C4-2B (cell line): ENCODE results near the gene OBSL1.

ENCODE experiments used
- H3K27ac ChIP-seq: fragments of 450-650 bp; 2 replicates; pipeline ENCODE4 v1.5.1; 2017
- ZFX ChIP-seq: fragments of 450-650 bp; IDR thresholded peaks from 2 replicates; pipeline ENCODE4 v1.6.1; 2017
- TF ChIP-seq, protein P1 (sequence below): fragments of 450-650 bp; conservative IDR thresholded peaks from 2 replicates; pipeline ENCODE4 v1.5.1; 2017; ENCODE audit warnings: mild to moderate bottlenecking

The OBSL1 gene

DNA sequence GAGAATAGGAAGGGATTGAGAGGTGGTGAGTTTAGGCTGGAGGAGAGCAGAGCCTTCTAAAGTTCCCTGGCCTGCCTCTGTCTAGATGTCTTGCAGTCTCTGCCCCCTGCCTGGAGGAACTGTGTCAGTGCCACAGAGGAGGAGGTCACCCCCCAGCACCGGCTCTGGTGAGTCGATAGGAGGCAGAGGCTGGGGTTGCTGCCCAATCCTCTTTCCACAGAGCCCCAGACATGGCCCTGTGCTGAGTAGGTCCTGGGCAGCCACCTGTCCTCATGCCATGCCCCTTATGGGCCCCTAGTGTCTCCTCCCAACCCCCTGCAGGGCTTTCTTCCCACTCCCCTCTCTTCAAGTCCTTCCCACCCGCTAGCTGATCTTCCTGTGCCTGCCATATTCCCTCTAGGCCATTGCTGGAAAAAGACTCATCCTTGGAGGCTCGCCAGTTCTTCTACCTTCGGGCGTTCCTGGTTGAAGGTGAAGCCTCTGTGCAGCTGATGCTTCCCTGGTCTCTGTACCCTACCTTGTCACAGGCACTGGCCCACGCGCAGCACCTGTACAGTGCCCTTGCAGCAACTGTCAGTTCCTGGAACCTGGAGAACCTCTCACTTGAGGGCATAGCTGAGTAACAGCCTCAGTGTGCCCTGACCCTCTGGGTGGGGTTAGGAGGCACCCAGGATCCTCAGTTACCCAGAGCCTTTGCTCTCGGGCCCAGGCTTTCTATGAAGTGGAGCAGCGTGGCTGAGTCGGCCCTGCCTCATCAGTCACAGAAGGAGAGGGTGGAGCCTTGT, 42.9 kb upstream of the OBSL1 start:
- H3K27ac ChIP-seq, result no peak overlapping the region
- TF ChIP-seq, protein P1, sequence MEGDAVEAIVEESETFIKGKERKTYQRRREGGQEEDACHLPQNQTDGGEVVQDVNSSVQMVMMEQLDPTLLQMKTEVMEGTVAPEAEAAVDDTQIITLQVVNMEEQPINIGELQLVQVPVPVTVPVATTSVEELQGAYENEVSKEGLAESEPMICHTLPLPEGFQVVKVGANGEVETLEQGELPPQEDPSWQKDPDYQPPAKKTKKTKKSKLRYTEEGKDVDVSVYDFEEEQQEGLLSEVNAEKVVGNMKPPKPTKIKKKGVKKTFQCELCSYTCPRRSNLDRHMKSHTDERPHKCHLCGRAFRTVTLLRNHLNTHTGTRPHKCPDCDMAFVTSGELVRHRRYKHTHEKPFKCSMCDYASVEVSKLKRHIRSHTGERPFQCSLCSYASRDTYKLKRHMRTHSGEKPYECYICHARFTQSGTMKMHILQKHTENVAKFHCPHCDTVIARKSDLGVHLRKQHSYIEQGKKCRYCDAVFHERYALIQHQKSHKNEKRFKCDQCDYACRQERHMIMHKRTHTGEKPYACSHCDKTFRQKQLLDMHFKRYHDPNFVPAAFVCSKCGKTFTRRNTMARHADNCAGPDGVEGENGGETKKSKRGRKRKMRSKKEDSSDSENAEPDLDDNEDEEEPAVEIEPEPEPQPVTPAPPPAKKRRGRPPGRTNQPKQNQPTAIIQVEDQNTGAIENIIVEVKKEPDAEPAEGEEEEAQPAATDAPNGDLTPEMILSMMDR, result no peak
- no peak for TF ChIP-seq ZFX

DNA sequence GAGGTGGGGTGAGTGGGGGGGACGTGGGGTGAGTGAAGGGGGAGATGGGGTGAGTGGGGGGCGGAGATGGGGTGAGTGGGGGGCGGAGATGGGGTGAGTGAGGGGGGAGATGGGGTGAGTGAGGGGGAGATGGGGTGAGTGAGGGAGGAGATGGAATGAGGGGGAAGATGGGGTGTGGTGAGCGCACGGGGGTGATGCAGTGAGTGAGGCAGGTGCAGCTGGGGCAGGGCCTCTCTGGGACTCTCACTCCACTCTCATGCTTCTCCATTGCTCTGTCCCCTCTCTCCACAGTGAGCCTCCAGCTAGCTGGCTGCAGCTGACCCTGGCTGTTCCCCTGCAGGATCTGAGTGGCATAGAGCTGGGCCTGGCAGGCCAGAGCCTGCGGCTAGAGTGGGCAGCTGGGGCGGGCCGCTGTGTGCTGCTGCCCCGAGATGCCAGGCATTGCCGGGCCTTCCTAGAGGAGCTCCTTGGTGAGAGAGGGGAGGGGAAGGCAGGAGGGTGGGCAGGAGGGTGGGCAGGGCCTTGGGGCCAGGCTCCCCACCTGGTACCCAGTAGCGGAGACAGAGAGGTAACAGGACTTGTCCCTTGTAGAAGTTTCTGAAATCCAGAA, 42.2 kb upstream of the OBSL1 start:
- TF ChIP-seq ZFX, result no peak
- TF ChIP-seq, protein P1, result no peak

DNA sequence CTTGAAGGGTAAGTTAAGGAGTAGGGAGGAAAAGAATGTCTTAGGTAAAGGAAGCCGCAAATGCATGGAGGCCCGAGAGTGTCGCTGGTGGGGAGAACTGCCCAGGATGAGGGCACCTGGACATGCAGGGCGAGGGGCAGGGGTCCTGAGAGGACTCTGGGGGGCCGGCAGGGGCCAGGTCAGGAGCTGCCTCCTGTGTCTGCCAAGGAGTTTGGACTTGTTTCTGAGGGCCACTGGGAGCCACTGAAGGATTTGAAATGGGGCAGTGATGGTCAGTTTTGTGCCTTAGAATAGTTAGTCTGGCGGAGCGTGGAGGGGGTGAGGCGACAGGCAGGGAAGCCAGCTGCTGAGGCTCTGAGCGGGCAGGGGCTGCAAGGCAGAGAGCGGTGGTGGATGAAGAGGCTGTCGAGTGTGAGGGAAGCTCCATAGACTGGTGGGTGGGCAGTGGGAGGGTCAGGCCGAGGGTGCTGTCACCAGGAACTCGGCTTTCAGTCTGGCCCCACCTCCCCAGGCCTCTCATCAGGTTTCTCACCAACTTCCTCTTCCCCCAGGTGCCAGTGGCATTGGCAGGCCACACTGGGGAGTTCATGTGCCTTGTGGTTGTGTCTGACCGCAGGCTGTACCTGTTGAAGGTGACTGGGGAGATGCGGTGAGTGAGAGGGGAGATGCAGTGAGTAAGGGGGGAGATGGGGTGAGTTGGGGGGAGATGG, 41.4 kb upstream of the OBSL1 start:
- TF ChIP-seq, protein P1, result no peak
- TF ChIP-seq ZFX, result no peak

More for the DNA sequence above, 42.2 kb upstream of the OBSL1 start:
- H3K27ac ChIP-seq, result no peak overlapping the region

DNA sequence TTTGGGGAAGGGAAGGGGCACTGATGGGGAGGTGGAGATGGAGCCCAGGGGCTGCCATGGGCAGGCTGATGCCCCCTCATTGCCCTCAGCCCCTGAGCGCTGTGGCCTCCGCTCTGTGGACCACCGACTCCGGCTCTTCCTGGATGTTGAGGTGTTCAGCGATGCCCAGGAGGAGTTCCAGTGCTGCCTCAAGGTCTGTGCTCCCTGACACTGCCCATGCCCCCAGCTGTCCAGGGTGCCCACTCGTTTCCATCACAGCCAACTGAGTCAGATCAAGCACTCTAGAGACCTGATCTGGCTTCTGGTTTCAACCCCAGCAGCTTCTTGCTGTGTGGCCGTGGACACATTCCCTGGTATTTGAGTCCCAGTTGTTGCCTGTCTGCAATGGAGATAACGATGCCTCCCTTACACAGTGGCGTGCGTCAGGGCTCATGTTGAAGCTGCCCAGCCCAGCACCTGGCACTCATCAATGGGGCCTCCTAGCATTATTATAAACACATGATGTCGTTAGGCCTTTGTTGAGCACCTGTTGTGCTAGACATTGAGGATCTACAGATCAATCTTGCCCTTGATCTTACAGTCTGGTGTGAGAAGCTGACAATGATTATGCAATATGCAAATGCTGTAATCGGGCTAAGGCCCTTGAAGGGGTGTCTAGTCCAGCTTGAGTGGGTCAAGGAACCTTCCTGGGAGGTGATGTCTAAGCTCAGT, 40.7 kb upstream of the OBSL1 start:
- no peak for TF ChIP-seq ZFX
- TF ChIP-seq, protein P1, result no peak
- H3K27ac ChIP-seq, result no peak overlapping the region

More for the DNA sequence above, 41.4 kb upstream of the OBSL1 start:
- no peak overlapping the region for H3K27ac ChIP-seq

DNA sequence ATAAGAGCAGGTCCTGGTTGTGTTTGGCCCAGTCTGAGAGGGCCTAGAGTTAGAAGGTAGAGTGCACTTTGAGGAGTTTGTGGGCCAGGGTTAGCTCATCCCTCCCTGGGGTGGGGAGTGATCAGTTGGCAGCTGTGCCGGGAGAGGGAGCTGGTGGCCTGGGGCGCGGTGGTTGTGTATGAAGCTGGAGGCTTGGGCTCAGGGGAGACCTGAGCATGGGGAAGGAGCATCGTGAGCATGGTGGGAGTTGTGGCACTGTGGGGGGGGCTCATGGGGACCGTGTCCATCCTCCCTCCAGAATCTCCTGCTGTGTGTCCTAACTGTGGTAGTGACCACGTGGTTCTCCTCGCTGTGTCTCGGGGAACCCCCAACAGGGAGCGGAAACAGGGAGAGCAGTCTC, 40.0 kb upstream of the OBSL1 start:
- H3K27ac ChIP-seq, result no peak overlapping the region
- TF ChIP-seq, protein P1, result no peak
- no peak for TF ChIP-seq ZFX

DNA sequence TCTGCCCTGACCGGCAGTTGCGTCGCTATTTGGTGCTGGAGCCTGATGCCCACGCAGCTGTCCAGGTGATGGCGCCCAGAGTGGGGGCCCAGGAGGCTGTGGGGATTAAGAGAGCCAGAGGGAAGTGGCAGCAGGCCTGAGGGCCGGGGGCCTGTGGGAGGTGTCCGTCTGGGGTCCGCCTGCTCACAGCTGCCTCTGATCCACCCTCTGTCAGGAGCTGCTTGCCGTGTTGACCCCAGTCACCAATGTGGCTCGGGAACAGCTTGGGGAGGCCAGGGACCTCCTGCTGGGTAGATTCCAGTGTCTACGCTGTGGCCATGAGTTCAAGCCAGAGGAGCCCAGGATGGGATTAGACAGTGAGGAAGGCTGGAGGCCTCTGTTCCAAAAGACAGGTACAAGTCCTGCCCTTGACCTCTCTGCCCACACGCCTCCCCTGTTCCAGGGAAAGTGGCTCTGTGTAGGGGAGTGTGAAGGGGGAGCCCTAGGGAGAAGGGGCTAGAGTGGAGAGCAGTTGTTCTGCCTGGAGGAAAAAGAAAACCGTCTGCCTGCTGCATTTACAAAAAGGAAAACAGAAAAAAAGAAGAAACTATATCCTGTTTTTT, 37.9 kb upstream of the OBSL1 start:
- TF ChIP-seq, protein P1, result no peak
- TF ChIP-seq ZFX, result no peak

More for the DNA sequence above, 37.9 kb upstream of the OBSL1 start:
- no peak overlapping the region for H3K27ac ChIP-seq
